NCI-H345 treated with DMSO at 0.1 percent for 48 hours (cell line): ENCODE results near the gene NOL6.
"Not testable (repeated sequence)": the region's sequence is repeated elsewhere in the genome, so short reads cannot be mapped to it uniquely, and the experiment has no call there.

Experiments used
- DNase-seq: peaks from one replicate; lab custom pipeline; 2025; ENCODE audit not compliant: unreplicated experiment; lab: John Stamatoyannopoulos, UW

NOL6 gene, protein sequence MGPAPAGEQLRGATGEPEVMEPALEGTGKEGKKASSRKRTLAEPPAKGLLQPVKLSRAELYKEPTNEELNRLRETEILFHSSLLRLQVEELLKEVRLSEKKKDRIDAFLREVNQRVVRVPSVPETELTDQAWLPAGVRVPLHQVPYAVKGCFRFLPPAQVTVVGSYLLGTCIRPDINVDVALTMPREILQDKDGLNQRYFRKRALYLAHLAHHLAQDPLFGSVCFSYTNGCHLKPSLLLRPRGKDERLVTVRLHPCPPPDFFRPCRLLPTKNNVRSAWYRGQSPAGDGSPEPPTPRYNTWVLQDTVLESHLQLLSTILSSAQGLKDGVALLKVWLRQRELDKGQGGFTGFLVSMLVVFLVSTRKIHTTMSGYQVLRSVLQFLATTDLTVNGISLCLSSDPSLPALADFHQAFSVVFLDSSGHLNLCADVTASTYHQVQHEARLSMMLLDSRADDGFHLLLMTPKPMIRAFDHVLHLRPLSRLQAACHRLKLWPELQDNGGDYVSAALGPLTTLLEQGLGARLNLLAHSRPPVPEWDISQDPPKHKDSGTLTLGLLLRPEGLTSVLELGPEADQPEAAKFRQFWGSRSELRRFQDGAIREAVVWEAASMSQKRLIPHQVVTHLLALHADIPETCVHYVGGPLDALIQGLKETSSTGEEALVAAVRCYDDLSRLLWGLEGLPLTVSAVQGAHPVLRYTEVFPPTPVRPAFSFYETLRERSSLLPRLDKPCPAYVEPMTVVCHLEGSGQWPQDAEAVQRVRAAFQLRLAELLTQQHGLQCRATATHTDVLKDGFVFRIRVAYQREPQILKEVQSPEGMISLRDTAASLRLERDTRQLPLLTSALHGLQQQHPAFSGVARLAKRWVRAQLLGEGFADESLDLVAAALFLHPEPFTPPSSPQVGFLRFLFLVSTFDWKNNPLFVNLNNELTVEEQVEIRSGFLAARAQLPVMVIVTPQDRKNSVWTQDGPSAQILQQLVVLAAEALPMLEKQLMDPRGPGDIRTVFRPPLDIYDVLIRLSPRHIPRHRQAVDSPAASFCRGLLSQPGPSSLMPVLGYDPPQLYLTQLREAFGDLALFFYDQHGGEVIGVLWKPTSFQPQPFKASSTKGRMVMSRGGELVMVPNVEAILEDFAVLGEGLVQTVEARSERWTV

DNA sequence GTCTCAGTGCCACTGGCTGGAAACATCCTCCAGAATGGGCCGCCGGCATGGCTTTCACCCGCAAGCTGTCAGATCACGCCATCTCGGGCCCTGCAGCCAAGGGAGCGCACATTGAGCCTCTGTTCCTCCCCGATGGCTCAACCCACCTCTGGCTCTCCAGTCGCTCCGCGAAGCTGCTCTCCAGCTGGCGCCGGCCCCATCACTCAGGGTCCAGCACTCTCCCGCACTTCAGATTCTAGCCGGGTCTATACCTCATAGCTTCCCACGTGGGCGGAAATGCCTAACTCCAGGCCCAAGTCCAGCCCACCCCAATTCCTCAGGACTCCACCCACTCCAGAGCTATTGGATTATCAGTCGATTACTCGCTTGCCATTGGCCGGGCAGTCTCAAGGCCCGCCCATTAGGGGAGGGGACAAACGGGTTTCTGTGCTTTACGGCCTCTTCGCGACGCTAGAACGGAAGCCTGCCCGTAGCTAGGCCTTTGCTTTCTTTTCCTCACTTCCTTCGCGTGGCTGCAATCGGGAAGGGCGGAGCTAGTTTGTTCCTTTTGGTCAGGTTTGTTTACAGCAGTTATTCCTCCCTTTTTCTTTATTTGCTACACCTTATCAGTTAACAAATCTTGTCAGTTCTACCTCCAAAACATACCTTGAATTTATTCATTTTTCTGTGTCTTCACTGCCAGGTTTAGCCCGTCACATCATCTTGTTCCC lies at the start of gene NOL6:
Gene NOL6 (minus strand): TSS at position 282 of the 710 bp plus-strand sequence. CDS start 82 bp downstream, at position 200.
- peak; percentile 96 for DNase-seq

DNA sequence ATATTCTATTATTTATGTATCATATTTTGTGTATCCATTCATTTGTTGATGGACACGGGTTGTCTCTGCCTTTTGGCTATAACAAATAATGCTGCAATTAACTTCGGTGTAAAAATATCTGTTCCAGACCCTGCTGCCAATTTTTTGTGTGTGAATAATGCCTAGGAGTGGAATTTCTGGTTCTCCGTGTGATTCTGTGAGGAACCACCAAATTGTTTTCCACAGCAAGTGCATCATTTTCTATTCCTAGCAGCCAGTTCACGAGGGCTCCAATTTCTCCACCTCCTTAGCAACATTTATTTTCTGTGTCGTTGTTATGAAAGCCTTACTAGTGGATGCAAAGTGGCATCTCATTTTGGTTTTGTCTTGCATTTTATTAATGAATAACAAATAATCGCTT lies 48.1 kb upstream of the NOL6 start:
- not testable (repeated sequence) for DNase-seq

DNA sequence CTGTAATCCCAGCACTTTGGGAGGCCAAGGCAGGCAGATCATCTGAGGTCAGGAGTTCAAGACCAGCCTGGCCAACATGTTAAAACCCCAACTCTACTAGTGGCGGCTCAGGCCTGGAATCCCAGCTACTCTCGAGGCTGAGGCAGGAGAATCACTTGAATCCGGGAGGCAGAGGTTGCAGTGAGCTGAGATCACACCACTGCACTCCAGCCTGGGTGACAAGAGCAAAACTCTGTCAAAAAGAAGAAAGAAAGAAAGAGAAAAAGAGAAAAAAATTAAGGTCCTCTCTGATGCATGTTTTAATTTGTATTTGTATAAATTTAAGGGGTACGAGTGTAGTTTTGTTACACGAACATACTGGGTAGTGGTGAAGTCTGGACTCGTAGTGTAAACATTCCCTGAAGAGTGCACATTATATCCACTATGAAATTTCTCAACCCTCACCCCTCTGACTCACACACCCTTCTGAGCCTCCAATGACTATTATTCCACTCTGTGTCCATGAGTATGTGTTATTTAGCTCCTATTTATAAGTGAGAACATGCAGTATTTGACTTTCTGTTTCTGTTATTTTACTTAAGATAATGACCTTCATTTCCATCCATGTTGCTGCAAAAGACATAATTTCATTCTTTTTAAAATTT lies 44.3 kb upstream of the NOL6 start:
- not testable (repeated sequence) for DNase-seq

DNA sequence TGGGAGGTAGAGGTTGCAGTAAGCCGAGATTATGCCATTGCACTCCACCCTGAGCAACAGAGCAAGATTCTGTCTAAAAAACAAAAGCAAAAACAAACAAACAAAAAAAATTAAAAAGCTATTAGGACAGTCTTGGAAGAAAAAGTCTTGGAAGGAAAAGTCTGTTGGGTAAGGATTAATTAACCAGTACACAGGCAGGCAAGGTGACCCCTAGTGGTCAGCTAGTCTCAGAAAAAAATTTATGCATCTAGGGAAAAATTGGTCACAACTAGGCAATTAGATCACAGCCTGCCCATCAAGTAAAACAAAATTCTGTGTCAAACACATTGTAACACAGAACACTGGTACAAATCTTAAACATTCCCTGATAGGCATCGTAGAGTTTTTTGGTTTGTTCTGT lies 43.6 kb upstream of the NOL6 start:
- no peak for DNase-seq

DNA sequence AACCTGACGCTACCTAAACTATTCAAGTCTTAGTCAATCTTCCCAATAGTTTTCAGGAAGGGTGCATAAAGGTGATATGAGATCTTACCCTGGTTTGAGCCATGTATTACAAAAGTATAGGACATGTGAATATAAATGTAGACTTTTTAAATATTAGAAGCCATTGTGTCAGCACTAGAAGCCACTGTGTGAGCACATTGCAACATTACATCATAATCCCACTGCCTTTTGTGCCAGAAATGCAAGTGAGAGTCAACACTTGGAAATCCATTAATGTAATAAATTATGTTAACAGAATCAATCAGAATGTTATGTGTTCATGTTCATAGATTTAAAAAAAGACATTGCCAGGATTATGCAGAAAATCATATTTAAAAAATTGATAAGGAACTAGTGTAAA lies 42.7 kb upstream of the NOL6 start:
- DNase-seq, result not testable (repeated sequence)

DNA sequence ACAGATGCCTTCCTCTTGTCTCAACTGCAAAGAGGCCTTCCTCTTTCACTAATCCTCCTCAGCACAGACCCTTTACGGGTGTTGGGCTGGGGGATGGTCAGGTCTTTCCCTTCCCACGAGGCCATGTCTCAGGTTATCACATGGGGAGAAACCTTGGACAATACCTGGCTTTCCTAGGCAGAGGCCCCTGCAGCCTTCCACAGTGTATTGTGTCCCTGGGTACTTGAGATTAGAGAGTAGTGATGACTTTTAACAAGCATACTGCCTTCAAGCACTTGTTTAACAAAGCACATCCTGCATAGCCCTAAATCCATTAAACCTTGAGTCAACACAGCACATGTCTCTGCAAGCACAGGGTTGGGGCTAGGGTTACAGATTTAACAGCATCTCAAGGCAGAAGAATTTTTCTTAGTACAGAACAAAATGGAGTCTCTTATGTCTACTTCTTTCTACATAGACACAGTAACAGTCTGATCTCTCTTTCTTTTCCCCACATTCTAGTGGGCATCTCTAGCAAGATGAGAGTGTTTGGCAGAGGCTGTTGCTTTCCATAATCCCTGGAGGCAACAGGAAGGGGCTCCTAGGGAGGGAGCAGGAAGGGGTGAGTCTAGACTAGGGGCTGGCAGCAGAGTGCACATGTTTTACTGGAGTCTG lies 41.7 kb upstream of the NOL6 start:
- not testable (repeated sequence) for DNase-seq

DNA sequence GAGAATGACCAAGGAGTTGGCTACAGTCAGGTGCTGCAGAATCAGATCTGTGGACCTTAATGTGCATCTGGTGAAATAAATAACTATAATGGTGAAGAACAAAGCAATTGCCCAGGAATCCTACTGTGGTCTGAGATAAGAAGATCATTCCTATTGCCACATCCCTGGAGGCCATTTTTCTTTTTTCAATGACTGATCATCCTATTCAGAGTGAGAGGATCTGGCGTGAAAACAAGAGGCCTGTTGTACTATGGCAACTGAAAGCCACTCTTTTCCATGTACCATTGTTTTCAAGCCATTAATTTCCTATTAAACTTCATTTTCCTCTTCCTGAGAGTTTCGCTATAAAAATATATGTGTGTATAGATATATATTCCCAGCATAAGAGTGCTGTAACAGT lies 38.8 kb upstream of the NOL6 start:
- DNase-seq, result not testable (repeated sequence)

DNA sequence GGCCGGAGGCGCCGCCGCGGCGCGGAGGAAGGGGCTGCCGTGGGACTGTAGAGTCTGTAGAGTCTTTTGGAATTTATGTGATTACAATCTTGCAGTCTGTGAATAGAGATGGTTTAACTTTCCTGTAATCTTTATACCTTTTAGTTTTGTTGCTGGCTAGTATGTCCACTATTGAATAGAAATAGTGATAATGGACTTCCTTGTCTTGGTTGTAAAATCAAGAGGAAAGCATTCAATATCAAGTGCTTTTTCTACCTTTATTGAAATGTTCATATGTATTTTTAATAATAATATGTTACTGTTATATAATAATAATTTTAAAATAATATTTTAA lies 37.4 kb upstream of the NOL6 start:
- DNase-seq, result not testable (repeated sequence)

DNA sequence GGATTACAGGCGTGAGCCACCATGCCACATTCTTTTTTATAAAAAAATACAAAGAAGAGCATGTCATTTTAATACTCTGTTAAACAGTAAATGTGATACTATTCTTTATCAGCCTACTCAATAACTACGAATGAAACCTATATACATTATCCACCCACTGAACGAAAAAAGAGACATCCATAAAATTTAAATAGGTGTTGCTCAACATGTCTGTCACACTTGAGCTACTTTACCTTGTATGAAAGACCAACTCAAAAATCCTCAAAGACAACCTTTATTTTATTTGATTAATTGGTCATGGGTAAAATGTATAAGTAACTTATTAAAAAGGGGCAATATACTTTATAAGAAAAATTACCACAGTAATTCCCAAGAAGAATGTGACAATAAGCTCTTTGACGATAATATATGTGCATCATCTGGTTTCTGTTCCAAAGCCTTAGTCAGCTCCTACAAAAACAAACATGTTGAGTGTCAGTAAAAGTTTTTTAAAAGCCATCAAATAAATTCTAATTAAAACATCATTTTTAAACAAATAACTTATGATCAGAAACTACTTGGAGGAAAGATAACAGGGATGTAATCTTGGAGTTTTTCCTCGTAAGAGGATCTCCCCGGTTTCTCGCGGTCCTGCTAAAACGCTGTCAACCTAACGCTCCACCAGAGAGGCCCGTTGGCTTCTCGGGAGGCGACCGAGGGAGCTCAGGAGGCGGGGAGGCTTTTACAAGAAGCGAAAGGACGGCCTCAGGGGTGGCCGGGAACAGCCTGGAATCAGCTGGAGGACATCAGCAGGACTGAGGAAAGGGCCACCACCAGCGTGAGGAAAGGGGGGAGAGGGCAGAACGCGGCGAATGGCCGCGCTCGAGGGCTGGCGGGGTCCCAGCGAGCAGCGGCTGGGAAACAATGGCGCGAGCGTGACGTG lies 36.8 kb upstream of the NOL6 start:
- DNase-seq, result peak; percentile 47

DNA sequence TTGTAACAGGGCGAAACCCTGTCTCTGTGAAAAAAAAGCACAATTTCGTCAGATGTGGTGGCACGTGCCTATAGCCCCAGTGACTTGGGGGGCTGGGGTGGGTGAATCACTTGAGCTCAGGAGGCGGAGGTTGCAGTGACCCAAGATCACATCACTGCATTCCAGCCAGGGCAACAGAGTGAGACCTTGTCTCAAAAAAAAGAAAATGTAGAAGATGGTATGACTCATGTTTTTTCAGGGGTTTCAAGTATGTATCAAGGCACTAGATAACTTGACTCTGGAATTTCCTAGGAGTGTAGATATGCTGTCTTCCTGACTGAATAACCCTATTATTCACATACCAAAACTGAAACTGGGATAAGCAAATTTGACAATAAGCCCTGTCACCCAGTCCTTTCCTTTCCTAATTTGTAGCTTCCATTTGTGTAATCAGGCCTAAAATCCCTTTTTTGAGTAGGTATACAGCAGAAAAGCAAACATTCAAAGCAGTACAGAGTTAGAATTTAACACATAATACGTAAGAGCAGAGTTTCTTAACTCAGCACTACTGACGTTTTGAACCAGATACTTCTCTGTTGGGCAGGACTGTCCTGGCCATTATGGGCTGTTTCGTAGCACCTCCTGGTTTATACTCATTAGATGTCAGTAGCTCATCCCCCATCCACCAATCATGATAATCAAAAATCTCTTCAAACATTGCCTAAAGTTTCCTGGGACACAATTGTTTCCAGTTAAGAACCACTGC lies 33.1 kb upstream of the NOL6 start:
- no peak for DNase-seq

DNA sequence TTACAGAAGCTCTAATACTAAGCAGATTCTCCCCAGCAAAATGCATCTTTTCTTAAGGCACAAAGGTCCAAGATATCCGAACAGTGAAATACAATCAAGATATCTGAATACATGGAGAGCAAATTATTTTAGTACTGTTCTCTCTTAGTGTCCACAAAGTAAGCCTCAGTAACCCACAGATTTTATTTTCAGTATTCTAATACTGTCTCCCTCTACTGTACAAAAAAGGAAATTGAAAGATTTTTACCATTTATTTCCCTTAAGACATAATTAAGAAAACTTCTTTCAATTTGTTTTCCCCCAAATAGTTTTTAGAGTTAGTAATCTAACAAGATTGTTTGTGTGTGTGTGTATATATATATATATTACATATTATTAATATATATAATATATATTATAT lies 24.7 kb upstream of the NOL6 start:
- DNase-seq, result no peak

DNA sequence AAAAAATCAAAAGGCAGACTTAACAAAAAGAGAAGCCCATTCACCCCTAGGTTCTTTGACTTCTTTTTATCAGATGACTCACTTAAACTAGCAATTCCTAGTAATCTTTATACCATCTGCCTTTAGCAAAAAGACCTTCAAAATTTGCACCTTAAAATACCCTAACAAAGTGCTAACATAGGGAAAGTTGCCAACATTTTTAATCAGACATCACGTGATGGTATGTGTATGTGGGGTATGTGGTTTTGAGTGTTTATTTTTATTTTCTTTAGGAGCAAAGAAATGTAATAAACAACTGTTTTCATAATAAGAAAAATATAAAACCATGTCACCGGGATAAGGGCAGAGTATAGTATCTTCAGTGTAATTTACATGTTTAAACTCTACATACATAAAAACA lies 20.1 kb upstream of the NOL6 start:
- DNase-seq, result not testable (repeated sequence)

DNA sequence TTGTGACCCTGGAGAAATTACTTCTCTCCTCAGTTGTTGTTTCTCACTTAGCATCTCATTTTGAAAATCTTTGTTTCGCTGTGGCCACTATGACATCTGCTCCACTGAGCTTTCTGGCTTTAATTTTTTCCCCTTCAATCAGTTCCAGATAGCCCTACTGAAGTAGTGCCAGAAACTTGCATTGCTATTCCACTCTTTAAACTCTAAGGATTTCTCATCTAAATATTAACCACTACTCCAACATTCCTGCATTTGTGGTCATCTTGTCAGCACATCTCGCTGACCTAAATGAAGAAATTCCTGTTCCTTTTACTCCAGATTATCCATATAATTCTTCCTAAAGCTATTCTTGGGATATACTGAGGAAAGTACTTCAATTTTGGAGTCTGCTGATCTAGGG lies 15.3 kb upstream of the NOL6 start:
- no peak for DNase-seq

DNA sequence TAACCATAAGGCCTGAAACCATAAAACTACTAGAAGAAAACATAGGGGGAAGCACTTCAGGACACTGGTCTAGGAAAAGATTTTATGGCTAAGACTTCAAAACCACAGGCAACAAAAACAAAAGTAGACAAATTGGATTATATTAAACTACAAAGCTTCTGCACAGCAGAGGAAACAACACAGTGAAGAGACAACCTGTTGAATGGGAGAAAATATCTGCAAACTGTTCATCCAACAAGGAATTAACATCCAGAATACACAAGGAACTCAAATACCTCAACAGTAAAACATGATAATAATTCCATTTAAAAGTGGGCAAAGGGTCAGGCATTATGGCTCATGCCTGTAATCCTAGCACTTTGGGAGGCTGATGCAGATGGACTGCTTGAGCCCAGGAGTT lies 11.6 kb upstream of the NOL6 start:
- not testable (repeated sequence) for DNase-seq

DNA sequence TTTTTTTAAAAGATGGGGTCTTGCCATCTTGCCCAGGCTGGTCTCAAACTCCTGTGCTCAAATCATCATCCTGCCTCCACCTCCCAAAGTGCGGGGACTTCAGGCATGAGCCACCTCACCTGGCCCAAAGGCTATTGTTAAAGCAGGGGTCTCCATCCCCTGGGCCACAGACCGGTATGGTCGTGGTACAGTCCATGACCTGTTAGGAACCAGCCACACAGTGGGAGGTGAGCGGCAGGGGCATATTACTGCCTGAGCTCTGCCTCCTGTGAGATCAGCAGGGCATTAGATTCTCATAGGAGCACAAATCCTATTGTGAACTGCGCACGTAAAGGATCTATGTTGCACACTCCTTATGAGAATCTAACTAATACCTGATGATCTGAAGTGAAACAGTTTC lies 7.3 kb upstream of the NOL6 start:
- no peak for DNase-seq

DNA sequence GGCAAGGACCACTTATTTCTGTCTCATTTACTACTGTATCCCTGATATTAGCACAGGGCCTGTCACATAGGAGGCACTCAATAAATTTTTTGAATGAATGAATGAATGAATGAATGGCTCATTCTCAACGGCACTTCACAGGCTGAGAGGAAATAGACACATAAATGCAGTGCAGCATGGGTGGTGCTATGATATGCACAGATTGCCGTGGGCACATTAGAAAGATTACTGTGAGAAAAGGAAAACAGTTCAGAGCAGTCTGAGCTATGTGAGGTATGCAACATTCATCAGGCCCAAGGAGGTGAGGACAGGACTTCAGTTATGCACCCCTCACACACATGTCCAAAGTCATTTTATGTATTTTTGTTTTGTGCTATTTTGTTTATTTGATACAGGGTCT lies 6.4 kb upstream of the NOL6 start:
- DNase-seq, result no peak

DNA sequence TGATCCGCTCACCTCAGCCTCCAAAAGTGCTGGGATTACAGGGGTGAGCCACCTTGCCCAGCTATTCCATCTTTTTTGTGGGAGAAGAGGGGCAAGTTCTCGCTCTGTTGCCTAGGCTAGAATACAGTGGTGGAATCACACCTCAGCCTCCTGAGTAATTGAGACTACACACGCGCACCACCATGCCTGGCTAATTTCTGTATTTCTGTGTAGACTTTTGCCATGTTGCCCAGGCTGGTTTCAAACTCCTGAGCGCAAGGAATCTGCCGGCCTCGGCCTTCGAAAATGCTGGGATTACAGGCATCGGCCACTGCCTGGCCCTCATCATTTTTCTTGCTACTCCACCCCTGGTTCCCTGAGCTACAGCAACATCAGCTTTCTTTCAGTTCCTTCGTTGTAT lies 2.8 kb upstream of the NOL6 start:
- no peak for DNase-seq

DNA sequence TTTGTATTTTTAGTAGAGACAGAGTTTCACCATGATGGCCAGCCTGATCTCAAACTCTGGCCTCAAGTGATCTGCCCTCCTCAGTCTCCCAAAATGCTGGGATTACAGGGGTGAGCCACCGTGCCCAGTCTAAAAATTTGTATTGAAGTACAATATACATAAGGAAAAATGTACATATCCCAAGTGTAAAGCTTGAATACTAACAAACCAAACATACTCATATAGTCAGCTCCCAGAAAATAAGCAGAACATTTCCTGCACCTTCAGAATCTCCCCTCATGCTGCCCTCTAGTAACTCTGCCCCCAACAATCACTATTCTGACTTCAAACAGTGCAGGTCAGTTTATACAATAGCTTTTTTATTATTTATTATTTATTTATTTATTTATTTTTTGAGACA lies 1.6 kb upstream of the NOL6 start:
- no peak for DNase-seq
